GM21447 (cell line): ENCODE measurements around the gene AJM1.
"Not testable (repeated sequence)": the region's sequence is repeated elsewhere in the genome, so short reads cannot be mapped to it uniquely, and the experiment has no call there.

Experiments
- ATAC-seq: cut with Tn5 transposase; IDR thresholded peaks from one replicate; pipeline ENCODE4 v1.9.1; 2021; ENCODE audit not compliant: unreplicated experiment

Gene AJM1

DNA sequence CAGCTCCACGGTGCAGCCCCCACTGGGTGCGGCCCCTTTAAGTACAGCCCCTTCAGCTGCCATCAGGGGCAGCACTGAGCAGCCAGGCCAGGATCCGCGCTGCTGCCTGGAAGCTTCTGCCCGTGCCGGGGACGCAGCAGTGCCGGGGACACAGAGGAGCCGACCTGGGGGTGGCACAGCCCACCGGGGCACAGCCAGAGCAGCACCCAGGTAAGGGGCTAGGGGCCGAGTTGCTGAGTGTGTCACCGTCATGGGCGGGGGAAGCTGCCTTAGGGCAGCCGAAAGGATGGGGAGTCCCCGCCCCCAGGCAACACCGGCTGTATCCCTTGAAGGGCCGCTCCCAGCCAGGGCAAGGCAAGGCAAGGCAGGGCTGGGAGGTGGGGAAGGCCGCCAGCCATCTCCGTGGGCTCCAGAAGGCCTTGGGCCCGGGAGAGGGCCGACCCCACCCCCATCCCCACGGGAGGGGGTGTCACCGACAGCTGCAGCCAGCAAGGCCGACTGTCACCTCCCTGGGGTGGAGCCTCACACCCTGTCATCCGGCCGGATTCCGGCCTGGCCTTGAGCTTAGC lies at the start of gene AJM1:
Gene AJM1 (plus strand): TSS at position 99 of the 569 bp plus-strand sequence. CDS start 1,937 bp downstream, outside the sequence.
- peak; percentile 79 for ATAC-seq

DNA sequence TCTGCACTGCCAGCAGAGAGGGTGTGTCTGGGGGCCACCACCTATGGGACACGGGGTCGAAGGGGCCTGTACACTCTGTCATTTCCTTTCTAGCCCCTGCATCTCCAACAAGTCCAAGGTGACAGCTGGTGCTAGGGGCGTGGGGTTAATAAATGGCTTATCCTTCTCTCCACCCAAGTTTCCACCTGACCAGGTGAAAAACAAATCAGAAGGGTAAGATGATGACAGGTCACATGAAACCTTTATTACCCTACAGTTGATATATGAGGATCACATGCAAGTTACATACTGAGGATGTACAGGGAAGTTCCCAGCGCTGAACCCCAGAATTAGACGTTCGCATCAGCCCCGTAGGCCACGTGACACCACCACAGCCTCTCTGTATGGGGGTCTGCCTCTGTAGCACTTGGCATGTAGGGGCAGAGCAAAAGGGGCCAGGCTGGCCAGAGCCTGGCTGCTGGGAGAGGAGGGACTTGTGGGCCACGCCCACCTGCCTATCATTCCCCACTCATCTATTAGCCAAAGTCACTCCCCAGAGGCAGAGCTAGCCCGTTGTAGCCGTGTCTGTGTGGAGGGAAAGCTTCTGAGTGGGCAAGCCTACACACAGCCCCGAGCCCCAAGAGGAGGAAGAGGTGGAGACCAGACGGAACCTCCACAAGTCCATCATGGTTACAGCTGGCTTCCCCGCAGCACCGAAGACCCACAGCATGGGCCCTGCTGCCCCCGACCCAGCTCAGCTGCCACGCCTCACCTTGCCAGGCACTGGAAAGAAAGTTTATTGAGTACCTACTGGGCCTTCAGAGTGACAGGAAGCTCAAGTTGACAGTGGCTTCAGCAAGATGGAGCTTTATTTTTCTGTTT lies 49.0 kb upstream of the AJM1 start:
- no peak for ATAC-seq

DNA sequence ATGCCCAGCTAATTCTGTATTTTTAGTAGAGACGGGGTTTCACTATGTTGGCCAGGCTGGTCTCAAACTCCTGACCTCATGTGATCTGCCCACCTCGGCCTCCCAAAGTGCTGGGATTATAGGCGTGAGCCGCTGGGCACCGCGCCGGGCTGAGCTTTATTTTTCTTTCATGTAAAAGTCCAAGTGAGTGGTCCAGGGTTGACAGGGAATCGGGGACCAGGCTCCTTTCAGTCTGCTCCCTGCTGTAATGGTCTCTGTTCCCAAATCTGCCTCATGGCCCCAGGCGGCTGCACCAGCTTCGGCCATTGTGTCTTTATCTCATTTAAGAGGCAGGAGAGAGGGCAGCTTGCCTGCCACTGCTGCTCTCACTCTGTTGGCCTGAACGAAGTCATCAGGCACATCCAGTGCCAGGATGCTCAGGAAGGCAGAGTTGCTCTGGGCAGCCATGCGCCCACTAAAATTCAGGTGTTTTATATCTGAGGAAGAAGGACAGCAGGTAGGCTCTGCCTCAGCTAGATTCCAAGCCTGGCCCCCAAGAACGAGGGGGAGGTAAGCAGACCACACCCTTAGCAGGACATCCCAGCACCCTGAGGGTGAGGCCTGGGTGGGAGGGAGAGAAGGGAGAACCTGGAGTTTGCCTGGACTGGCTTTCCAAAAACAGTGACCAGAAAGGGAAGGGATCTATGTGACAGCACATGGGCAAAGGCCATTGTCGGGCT lies 47.8 kb upstream of the AJM1 start:
- no peak for ATAC-seq

DNA sequence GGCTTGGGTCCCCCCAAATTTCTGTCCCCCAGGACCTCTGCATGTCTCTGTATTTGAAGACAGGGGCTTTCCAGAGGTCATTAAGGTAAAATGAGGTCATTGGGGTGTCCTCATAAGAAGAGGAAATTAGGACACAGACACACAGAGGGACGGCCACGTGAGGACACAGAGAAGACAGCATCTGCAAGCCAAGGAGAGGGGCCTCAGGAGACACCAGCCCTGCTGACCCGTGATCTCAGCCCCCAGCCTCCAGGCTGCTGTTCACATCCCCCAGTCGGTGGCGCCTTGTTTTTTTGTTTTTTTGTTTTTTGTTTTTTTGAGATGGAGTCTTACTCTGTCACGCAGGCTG lies 47.3 kb upstream of the AJM1 start:
- ATAC-seq: no peak

DNA sequence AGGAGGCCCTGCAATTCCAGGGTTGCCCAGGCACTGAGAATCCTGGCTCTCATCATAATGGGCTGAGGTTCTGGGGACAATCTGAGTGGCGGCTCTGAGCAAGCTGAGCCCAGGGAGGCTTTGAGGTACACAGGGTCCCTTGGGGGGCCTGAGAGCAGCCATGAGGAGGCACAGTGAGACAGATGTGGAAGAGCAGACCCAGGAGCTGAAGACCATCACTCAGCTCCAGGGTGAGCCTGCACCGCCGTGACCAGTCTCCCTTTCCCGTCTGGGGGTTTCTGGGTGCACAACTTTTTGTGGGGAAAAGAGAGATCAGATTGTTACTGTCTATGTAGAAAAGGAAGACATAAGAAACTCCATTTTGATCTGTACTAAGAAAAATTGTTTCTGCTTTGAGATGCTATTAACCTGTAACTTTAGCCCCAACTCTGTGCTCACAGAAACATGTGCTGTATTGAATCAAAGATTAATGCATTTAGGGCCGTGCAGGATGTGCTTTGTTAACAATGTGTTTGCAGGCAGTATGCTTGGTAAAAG lies 46.0 kb upstream of the AJM1 start, which contains the start of gene CCDC183:
Gene CCDC183 (plus strand): TSS at position 101 of the 537 bp plus-strand sequence. CDS start 60 bp downstream, at position 161.
- ATAC-seq: no peak

DNA sequence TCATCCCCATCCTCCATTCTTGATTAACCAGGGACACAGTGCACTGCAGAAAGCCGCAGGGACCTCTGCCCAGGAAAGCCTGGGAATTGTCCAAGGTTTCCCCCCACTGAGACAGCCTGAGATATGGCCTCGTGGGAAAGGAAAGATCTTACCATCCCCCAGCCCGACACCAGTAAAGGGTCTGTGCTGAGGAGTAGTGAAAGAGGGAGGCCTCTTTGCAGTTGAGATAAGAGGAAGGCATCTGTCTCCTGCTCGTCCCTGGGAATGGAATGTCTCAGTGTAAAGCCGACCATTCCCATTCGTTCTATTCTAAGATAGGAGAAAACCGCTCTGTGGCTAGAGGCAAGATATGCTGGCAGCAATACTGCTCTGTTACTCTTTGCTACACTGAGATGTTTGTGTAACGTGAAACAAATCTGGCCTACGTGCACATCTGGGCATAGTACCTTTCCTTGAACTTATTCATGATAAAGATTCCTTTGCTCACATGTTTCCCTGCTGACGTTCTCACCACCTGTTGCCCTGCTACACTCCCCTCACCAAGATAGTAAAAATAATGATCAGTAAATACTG lies 45.4 kb upstream of the AJM1 start:
- ATAC-seq: not testable (repeated sequence)

DNA sequence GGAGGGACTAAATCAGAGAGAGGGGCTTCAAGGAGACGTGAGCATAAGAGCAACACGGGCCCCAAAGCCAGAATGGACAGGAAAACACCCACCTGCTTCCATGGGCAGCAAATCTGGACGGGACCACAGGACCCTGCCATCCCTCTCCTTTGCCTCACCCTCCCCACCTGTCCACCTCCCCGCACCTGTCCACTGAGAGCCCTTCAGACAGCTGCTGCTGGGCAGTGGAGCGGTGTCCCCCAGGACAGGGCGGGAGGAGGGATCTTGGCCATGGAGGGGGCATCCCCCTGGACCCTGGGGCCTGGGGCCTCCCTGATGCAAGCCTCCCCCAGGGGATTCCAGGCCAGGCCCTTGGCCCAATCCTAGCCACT lies 43.6 kb upstream of the AJM1 start:
- ATAC-seq: no peak

DNA sequence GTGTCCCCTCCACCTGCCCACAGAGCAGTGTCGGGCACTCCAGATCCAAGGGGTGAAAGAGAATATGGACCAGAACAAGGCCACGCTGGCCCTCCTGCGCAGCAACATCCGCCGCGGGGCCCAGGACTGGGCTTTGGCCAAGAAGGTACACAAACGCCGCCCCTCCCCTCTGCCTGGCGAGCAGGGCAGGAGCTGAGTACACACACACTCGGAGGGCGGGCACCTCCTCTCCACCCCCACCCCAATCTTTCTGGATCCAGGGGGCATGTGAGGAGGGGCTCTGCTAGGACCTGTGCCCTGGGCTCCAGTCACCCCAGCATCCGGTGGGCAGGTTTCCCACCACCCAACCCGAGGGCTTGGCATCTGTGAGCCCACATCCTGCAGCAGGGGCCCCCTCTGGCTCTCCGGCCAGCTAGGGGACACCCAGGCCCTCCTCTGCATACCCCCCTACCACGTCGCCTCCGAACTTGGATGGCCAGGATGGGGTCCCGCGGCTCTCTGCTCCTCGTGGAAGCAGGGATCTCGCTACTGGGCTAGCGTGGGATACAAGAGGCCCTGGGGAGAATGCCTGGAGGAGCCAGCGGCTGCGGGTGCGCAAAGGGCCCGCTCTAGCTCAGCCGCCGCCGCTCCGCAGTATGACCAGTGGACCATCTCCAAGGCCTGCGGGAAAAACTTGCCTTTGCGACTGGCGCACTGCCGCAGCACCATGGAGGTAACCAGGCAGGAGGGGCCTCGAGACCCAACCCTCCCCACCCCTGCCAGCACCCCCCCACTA lies 43.0 kb upstream of the AJM1 start:
- no peak for ATAC-seq

DNA sequence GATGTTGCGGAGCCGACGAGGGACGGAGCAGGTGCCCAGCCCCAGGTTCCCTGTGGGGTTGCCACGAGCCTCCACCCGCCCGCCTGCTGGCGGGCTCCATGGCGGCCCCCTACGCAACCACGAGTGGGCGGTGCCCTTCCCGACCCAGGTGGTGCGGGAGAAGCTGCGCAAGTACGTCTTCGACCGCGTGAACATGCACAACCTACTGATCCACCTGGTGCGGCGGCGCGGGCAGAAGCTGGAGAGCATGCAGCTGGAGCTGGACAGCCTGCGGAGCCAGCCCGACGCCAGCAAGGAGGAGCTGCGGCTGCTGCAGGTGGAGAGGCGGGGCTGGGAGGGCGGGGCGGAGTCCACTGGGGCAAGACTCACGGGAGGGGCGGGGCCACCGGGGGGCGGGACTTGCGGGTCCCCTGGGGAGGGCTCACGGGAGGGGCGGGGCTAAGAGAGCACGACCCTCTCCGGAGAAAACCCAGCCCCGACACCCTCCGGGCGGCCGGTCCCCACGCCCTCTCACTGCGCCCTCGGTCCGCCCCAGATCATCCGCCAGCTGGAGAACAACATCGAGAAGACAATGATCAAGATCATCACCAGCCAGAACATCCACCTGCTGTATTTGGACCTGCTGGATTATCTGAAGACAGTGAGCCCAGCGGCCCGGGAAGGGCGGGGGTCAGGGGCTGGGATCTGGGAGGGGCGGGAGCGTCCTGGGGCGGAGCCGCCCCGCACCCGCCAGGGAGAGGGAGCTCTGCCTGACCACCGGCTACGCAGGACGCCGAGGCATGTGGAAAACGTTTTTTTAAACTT lies 42.2 kb upstream of the AJM1 start:
- ATAC-seq: peak; percentile 33

DNA sequence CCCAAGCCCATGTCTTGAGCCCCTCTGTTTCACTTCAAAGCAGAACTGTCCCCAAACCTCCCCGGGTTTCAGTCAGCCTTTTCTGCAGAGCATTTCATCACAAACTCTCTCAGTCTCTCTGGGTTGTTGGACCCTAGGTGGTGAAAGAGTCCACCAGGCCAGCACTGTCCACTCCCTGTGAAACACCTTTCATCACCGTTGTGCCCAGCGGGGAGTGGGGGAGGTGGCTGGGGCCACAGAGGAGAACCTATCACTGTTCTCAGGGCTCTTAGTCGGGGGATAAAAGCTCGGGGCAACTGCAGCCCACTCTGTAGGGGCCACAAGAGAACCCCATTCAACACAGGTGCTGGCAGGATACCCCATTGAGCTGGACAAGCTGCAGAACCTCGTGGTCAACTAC lies 40.0 kb upstream of the AJM1 start:
- ATAC-seq: no peak

DNA sequence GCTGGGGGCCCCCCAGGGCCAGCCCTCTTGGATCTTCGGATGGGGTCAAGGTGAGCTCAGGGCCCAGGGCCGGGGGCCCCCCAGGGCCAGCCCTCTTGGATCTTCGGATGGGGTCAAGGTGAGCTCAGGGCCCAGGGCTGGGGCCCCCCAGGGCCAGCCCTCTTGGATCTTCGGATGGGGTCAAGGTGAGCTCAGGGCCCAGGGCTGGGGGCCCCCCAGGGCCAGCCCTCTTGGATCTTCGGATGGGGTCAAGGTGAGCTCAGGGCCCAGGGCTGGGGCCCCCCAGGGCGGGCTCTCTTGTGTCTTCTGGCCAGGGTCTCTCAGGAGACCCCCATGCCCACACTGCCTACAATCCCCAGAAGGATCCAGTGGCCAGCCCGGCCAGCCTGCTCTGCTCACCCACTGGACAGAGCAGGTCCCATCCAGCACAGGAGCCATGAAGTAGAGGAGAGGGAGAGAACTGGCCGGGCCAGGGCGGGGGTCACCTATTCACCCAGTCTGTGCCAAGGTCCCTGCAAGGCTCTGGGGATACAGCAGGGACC lies 39.2 kb upstream of the AJM1 start:
- not testable (repeated sequence) for ATAC-seq

DNA sequence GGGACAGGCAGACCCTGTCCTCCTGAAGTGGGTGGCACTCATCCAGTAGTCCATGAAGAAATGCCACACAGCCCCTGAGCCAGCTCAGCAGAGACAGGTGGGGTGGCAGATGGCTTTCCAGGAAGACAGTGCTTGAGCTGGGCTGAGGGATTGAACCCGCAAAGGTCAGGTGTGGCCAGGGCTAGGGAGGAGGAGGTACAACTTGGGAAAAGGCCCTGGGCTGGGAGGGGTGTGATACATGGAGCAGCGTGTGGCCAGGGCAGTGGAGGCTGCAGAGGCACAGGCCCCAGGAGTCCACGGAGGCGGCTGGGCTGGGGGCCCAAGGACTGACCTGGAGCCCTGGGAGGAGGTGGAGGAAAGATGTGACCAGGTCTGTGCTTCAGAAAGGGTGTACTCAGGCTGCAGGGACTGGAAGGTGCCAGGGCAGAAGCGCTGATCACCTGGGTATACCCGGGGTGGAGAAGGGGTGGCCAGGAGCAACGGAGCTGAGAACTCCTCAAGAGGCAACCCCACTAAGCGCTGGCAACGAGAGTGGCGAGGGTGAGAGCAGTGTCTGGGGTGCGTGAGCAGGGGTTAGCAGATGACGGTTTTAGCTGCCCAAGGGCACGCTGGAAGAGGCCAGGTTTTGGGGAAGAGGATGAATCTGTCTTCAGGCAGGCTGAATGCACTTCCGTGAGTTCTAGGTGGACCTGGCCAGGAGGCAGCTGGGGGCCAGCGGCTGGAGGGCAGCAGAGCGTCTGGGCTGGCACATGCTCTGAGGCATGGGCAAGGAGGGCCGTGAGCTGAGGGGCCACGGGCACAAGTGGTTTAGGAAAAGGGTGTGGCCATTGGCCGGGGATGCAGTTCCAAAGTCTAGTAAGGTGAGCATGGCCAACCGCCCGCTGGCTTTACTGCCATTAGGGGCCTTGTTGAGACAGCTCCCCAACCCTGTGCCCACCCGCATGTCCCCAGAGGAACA lies 38.4 kb upstream of the AJM1 start:
- no peak for ATAC-seq

DNA sequence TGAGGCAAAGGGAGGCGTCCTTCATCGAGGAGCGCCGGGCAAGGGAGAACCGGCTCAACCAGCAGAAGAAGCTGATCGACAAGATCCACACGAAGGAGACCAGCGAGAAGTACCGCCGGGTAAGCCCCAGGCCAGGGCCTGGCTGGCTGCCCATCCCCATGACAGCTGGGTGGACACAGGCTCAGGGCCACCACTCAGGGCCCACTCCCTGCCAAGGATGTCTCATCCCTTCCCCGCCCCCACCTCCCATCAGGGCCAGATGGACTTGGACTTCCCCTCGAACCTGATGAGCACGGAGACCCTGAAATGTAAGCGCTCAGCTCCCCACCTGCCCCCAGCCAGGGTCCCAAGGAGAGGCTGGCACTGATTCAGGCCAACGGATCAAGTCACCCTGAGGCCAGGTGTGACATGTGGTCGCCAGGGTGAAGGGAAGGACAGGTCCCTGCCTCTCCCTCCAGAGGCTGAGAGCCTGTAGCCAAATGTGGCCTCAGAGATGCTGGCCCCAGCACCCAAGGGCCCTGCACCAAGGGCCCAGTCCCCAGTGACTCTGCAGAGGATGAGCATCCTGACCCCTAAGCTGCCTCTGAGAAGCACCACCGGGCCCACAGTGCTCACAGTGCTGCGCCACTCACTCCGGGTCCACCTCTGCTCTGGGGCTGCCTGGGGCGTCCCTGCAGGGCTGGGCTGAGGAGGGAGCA lies 37.6 kb upstream of the AJM1 start:
- no peak for ATAC-seq

DNA sequence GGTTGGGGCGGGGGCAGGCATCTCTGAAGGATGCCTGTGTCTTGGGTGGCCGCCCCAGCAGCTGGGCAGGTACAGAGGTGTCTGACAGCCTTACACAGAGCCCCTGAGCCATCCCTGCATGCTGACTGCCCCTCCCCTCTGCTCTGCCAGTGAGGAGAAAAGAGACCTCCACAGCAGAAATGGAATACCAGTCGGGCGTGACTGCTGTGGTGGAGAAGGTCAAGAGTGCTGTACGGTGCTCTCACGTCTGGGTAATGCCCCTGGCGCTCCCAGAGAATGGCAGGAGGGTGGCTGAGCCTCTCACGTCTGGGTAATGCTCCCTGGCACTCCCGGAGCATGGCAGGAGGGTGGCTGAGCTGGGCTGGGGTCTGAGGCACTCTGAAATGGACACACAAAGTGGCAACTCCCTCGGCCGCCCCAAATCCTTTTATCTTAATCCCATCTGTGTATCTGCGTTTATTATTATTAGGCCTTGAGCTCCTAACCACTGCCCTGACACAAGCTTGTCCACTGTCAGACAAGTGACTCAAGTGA lies 37.0 kb upstream of the AJM1 start:
- no peak for ATAC-seq

DNA sequence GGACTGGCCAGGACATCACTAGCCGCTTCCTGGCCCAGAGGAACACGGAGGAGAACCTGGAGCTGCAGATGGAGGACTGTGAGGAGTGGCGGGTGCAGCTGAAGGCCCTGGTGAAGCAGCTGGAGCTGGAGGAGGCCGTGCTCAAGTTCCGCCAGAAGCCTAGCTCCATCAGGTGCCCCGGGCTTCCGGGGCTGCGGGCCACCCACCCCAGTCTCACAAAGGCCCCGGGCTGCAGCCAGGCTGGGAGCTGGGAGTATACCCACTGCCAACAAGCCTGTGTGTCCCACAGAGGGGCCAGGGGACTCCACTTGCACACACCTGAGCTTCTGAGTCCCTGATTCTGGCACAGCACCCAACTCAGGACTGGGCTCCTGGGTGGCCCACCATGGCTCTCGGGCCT lies 36.2 kb upstream of the AJM1 start:
- ATAC-seq: no peak

DNA sequence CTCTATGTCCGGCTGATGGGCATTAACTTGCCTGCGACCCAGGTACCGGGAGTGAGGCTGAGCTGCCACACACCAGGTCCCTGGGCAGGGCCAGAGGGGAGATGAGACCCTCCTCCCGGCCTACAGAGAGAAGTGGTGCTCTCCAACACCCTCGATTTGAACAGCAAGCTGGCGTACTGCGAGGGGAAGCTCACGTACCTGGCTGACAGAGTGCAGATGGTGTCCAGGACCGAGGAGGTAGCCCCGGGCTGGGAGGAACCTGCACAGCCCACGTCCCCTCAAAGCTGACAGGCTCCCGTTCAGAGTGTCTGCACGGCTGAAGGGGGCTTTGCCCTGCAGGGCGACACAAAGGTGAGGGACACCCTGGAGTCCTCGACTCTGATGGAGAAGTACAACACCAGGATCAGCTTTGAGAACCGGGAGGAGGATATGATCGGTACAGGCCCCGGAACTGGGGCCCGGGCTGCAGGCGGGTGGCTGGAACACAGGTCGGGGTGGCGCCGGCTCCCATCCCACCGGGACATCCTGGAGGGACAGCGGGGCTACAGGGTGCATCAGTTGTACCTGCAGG lies 35.6 kb upstream of the AJM1 start:
- ATAC-seq: no peak
